ENCODE data around the gene PPP4R3B.

DNA sequence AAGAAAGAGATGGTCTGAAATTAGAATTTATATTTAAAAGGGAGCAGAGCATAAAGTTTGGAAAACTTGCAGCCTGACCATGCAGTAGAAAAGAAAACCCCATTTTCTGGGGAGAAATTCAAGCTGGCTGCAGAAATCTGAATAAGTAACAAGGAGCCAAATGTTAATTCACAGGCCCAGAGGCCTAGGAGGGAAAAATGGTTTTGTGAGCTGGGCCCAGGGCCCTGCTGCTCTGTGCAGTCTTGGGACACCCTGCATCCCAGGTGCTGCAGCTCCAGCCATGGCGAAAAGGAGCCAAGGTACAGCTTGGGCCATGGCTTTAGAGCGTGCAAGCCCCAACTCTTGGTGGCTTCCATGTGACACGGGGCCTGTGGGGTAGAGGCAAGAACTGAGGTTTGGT, 56.6 kb downstream of the PPP4R3B start:
- TF ChIP-seq, protein P1, sequence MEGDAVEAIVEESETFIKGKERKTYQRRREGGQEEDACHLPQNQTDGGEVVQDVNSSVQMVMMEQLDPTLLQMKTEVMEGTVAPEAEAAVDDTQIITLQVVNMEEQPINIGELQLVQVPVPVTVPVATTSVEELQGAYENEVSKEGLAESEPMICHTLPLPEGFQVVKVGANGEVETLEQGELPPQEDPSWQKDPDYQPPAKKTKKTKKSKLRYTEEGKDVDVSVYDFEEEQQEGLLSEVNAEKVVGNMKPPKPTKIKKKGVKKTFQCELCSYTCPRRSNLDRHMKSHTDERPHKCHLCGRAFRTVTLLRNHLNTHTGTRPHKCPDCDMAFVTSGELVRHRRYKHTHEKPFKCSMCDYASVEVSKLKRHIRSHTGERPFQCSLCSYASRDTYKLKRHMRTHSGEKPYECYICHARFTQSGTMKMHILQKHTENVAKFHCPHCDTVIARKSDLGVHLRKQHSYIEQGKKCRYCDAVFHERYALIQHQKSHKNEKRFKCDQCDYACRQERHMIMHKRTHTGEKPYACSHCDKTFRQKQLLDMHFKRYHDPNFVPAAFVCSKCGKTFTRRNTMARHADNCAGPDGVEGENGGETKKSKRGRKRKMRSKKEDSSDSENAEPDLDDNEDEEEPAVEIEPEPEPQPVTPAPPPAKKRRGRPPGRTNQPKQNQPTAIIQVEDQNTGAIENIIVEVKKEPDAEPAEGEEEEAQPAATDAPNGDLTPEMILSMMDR (IDR thresholded peaks at IDR 0.05): no peak
- no peak for TF ChIP-seq POLR2A (IDR thresholded peaks at IDR 0.05)
